Esophagus muscularis mucosa (tissue), 4 donors: Measurements from ENCODE around the gene KCNA1. TPM values are rescaled to one million over a fixed set of nuclear protein-coding genes. Genes with fewer than 3 reads are reported as not detected.
A peak's percentile ranks its signal among the peaks of the same experiment; 100 is the strongest.

Source experiments
- DNase-seq: peaks from one replicate; pipeline ENCODE4 v3.0.0-alpha.2; 2017; ENCODE audit errors: extremely low spot score
- H3K27ac ChIP-seq, 4 donors: fragments of 200-600 bp; sonication (generic); replicated peaks in 1 of 4; 1 replicate in 3 of 4; 2 replicates in 1 of 4; pipeline ENCODE4 v1.5.1; 2016 to 2019; ENCODE audit warnings: mild to moderate bottlenecking in 1 of 4
- H3K27me3 ChIP-seq, 4 donors: fragments of 200-600 bp; sonication (generic); one replicate each; pipeline versions ENCODE4 v1.5.1 to v1.6.0; 2016 to 2019
- H3K36me3 ChIP-seq, 4 donors: fragments of 200-600 bp; sonication (generic); one replicate each; pipeline ENCODE4 v1.5.1; 2016 to 2019
- H3K4me1 ChIP-seq, 4 donors: fragments of 200-600 bp; sonication (generic); one replicate each; pipeline ENCODE4 v1.5.1; 2016 to 2019
- H3K4me3 ChIP-seq, 4 donors: fragments of 200-600 bp; sonication (generic); 1 replicate in 2 of 4; 2 replicates in 2 of 4; pipeline ENCODE4 v1.5.1; 2016 to 2019; ENCODE audit warnings: mild to moderate bottlenecking in 4 of 4, moderate library complexity in 1 of 4
- H3K9me3 ChIP-seq, 4 donors: fragments of 200-600 bp; sonication (generic); 1 replicate in 3 of 4; 2 replicates in 1 of 4; pipeline ENCODE4 v1.5.1; 2016 to 2019
- EP300 ChIP-seq: sonication (generic); formaldehyde crosslinking; IDR thresholded peaks from one replicate; pipeline ENCODE4 v1.6.1; 2017; ENCODE audit warnings: antibody characterized with exemption
- POLR2A ChIP-seq: fragments of 450-650 bp; IDR thresholded peaks from one replicate; pipeline ENCODE4 v1.6.1; 2017; ENCODE audit warnings: antibody characterized with exemption, moderate library complexity, mild to moderate bottlenecking, low read depth
- POLR2AphosphoS5 ChIP-seq, 2 donors: sonication (generic); formaldehyde crosslinking; IDR thresholded peaks; one replicate each; pipeline ENCODE4 v1.6.1; 2017; ENCODE audit warnings: antibody characterized with exemption in 2 of 2
- WGBS: methylation state at CpG from one replicate; pipeline ENCODE4 v1.1.5; 2018; 5-methylcytosine and 5-hydroxymethylcytosine counted together
- intact Hi-C: fragments of 100-400 bp; cut with DNase I; formaldehyde crosslinking; loops from one replicate; pipeline ENCODE4 v1.15.1; 2023
- total RNA-seq, 4 donors: library from RNA; depleted of rRNA; stranded (reverse); fragments of >200 nt; gene quantifications; one replicate each; pipeline versions ENCODE4 v1.1.0 to v1.2.1, GENCODE V29; 2016
- TF ChIP-seq, protein P1 (sequence below), 3 experiments: fragments of 200-600 bp in 2 of 3; fragments of 450-650 bp in 1 of 3; sonication (generic) in 2 of 3; IDR thresholded peaks; one replicate each; pipeline ENCODE4 v1.5.1; 2017 to 2019; ENCODE audit warnings: antibody characterized with exemption in 3 of 3, mild to moderate bottlenecking in 2 of 3, moderate library complexity in 1 of 3

KCNA1 gene
- total RNA-seq, 4 donors from 2014 or later = 0.17 to 0.71 TPM; not detected in 2

DNA sequence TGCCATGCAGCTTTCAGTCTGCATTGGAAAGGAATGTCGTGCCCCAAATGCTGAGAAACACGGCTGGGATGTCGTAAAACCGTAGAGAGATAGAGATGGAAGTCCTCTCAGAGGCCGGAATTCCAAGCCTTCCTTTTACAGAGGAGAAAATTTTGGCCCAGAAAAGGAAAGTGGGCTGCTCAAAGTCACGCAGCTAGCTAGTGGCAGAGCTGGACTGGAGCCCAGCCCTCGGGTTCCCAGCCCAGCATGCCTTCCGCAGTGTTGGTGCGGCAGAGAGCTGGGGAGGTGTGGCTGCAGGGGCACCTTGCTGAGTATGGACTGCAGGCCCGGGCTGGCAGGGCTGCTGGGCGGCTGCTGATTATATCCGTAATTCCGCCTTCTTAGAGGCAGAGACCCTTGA, 50.3 kb downstream of the KCNA1 start:
- DNase-seq = no peak
- WGBS = 50% methylated on average over 6 of the region's 13 CpGs
- peaks cover 0 to 11% (median 8%) of the 10 kb centered on the region in 4 donors for H3K4me1 ChIP-seq
- H3K27ac ChIP-seq = no peak overlapping the region
- H3K4me3 ChIP-seq = peak overlapping the region in 2 of 4 donors; percentile 12 to 16
- H3K9me3 ChIP-seq = no peaks in the 10 kb centered on the region
- intact Hi-C loops = no loop called here
- H3K36me3 ChIP-seq = no peaks in the 10 kb centered on the region
- H3K27me3 ChIP-seq = peaks cover 0 to 26% (median 0%) of the 10 kb centered on the region in 4 donors
- no peak for TF ChIP-seq EP300

DNA sequence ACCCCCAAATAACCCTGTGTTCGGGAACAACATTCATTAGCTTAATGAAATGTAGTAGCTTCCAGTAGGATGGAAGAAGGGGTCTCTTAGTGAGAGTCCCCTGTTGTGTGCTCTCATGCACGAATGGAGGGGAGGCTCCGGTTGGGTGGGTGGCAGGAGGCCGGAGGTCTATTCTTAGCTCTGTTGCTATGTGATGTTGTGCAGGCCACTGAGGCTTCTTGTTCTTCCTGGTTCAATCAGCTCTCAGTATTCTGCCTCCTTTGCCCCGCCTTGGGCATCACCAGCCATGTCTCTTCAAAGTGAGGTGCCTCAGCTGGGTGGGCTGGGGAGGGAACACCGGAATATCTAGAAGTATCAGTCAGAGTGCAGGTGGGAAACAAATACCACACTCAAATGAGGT, 50.8 kb downstream of the KCNA1 start:
- Histone ChIP-seq H3K27me3 (peaks cover 0 to 22% (median 0%) of the 10 kb centered on the region in 4 donors), H3K36me3 (no peaks in the 10 kb centered on the region), H3K4me1 (peaks cover 0 to 11% (median 8%) of the 10 kb centered on the region in 4 donors), H3K27ac (no peak overlapping the region), H3K9me3 (no peaks in the 10 kb centered on the region), H3K4me3 (no peak overlapping the region)
- 79% methylated on average over 4 of the region's 6 CpGs for WGBS
- intact Hi-C loops = no loop called here
- DNase-seq = no peak
- no peak for TF ChIP-seq POLR2A
- no peak for TF ChIP-seq POLR2AphosphoS5 (IDR thresholded peaks at IDR 0.05)
- no peak for TF ChIP-seq EP300
- TF ChIP-seq, protein P1, sequence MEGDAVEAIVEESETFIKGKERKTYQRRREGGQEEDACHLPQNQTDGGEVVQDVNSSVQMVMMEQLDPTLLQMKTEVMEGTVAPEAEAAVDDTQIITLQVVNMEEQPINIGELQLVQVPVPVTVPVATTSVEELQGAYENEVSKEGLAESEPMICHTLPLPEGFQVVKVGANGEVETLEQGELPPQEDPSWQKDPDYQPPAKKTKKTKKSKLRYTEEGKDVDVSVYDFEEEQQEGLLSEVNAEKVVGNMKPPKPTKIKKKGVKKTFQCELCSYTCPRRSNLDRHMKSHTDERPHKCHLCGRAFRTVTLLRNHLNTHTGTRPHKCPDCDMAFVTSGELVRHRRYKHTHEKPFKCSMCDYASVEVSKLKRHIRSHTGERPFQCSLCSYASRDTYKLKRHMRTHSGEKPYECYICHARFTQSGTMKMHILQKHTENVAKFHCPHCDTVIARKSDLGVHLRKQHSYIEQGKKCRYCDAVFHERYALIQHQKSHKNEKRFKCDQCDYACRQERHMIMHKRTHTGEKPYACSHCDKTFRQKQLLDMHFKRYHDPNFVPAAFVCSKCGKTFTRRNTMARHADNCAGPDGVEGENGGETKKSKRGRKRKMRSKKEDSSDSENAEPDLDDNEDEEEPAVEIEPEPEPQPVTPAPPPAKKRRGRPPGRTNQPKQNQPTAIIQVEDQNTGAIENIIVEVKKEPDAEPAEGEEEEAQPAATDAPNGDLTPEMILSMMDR (IDR thresholded peaks at IDR 0.05) = no peak

DNA sequence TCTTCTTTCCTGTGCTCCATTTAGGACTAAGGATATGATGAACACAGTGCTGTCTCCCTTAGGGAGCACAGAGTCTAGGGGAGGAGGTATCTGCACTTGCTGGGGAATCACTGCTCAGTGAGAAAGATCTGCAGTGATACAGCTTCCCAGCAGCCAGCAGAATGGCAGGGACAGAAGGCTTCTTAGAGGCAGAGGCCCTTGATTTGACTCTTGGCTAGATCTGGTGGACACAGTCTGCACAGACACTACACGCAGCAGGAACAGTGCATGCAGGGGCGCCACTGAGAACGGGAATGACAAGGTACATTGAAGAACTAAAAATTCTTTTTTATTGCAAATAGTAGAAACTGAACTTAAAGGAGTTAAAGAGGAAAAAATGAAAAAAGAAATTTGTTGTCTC, 51.6 kb downstream of the KCNA1 start:
- H3K4me3 ChIP-seq = no peak overlapping the region
- TF ChIP-seq POLR2A = no peak
- no peak for TF ChIP-seq EP300
- TF ChIP-seq, protein P1 (IDR thresholded peaks at IDR 0.05) = no peak
- no peak for TF ChIP-seq POLR2AphosphoS5 (IDR thresholded peaks at IDR 0.05)
- no peaks in the 10 kb centered on the region for H3K36me3 ChIP-seq
- no peak overlapping the region for H3K27ac ChIP-seq
- H3K9me3 ChIP-seq = no peaks in the 10 kb centered on the region
- intact Hi-C loops = no loop called here
- H3K4me1 ChIP-seq = peaks cover 0 to 11% (median 8%) of the 10 kb centered on the region in 4 donors
- H3K27me3 ChIP-seq = peaks cover 0 to 22% (median 0%) of the 10 kb centered on the region in 4 donors
- no peak for DNase-seq
- 92% methylated on average over 3 of the region's 3 CpGs for WGBS

DNA sequence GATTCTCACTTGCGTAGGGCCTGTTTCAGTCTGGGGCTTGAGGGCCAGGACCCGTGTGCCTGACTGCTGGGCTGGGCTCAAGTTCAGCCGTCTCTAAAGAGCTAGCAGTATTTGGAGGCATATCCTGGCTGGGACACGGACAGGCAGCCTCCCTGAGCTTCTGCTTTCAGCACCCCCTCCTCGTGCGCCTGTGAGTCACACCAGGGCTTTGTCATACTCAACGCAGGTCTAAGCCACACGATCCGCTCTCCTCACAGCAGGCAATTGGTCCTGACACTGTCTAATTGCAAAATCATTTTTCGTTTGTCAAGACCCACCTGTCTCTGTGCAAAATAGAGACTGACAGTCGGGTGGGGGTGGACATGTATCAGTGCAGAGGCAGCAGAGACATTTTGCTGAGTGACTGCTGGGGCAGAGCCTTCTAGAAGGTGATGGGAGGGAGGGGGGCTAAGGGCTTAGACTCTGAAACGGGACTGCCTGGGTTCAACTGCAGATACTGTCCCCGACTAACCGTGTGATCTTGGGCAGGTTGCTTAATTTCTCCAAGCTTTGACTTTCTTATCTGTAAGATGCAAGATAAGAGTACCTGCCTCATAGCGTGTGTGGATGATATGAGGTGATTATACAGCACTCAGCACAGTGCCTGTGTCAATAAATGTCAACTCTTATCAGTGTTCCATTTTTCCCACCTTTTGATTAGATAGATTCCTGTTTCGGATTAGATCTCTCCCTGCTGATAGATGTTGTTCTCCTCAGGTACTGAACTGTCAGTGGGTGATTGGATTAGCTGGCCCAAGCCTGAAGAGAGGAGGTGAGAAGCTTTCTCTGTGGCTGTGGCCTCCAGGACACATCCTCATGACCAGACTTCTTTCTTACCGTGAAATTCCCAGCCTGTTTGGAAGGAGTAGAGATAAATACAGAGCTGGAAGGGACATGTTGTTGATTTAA, 53.1 kb downstream of the KCNA1 start:
- intact Hi-C loops = no loop called here
- no peak for DNase-seq
- peaks cover 0 to 11% (median 8%) of the 10 kb centered on the region in 4 donors for H3K4me1 ChIP-seq
- no peak for TF ChIP-seq POLR2AphosphoS5 (IDR thresholded peaks at IDR 0.05)
- TF ChIP-seq EP300 = no peak
- TF ChIP-seq, protein P1 (IDR thresholded peaks at IDR 0.05) = no peak
- TF ChIP-seq POLR2A = no peak
- H3K27ac ChIP-seq = no peak overlapping the region
- 64% methylated on average over 17 of the region's 17 CpGs for WGBS
- H3K36me3 ChIP-seq = no peaks in the 10 kb centered on the region
- H3K4me3 ChIP-seq = no peak overlapping the region
- H3K27me3 ChIP-seq = peaks cover 0 to 18% (median 0%) of the 10 kb centered on the region in 4 donors
- no peaks in the 10 kb centered on the region for H3K9me3 ChIP-seq

Other genes with a start within 250 kb of the KCNA1 start
- gene GALNT8, start 189.5 kb upstream of the KCNA1 start, total RNA-seq = 1 to 10 TPM in 3 of 4 donors, under 1 TPM in 1; 0.98 to 2.7 (median 1.5) TPM
- gene KCNA5, start 134.0 kb downstream of the KCNA1 start, total RNA-seq = 1 to 10 TPM; 1.2 to 5.9 (median 2.2) TPM